SK-N-SH treated with all-trans-retinoic acid at 6 μM for 48 hours (cell line): Measurements from ENCODE around the gene TGM5.
"Not testable (repeated sequence)": the region's sequence is repeated elsewhere in the genome, so short reads cannot be mapped to it uniquely, and the experiment has no call there.

Experiments
- ATAC-seq: fragments of 200-7000 bp; cut with Tn5 transposase; 3 replicates; pipeline ENCODE4 v1.9.1; 2020; ENCODE audit warnings: mild to moderate bottlenecking, moderate library complexity
- ARNTL ChIP-seq: fragments of 450-650 bp; formaldehyde crosslinking; IDR thresholded peaks from 2 replicates; pipeline ENCODE4 v1.5.0; 2020; ENCODE audit warnings: low read depth, mild to moderate bottlenecking, moderate library complexity, borderline replicate concordance
- CREB5 ChIP-seq: fragments of 250-450 bp; sonication (Bioruptor Pico); IDR thresholded peaks from 2 replicates; pipeline ENCODE4 v1.5.1; 2020; ENCODE audit warnings: low read depth, mild to moderate bottlenecking, moderate library complexity
- CSRNP3 ChIP-seq: fragments of 250-450 bp; sonication (Bioruptor Pico); IDR thresholded peaks from 2 replicates; pipeline ENCODE4 v1.5.1; 2021; ENCODE audit warnings: mild to moderate bottlenecking, moderate library complexity
- ESRRG ChIP-seq: fragments of 250-450 bp; sonication (Bioruptor Pico); IDR thresholded peaks from 2 replicates; pipeline ENCODE4 v1.6.1; 2021; ENCODE audit warnings: mild to moderate bottlenecking
- GLIS3 ChIP-seq: fragments of 250-450 bp; sonication (Bioruptor Pico); IDR thresholded peaks from 2 replicates; pipeline ENCODE4 v1.5.0; 2020; ENCODE audit warnings: mild to moderate bottlenecking, moderate library complexity
- ISL1 ChIP-seq: fragments of 250-450 bp; sonication (Bioruptor Pico); IDR thresholded peaks from 2 replicates; pipeline ENCODE4 v2.1.2; 2022; ENCODE audit warnings: mild to moderate bottlenecking, moderate library complexity
- OSR1 ChIP-seq: fragments of 250-450 bp; sonication (Bioruptor Pico); IDR thresholded peaks from 2 replicates; pipeline ENCODE4 v1.8.0; 2022; ENCODE audit warnings: moderate library complexity, mild to moderate bottlenecking, inconsistent platforms
- PATZ1 ChIP-seq: fragments of 250-450 bp; sonication (Bioruptor Pico); IDR thresholded peaks from 2 replicates; pipeline ENCODE4 v1.8.0; 2020; ENCODE audit warnings: mild to moderate bottlenecking, moderate library complexity, borderline replicate concordance
- POU6F1 ChIP-seq: fragments of 250-450 bp; sonication (Bioruptor Pico); IDR thresholded peaks from 2 replicates; pipeline ENCODE4 v1.8.0; 2021; ENCODE audit warnings: low read depth, mild to moderate bottlenecking, moderate library complexity, borderline replicate concordance
- PPARA ChIP-seq: fragments of 250-450 bp; sonication (Bioruptor Pico); IDR thresholded peaks from 2 replicates; pipeline ENCODE4 v1.5.0; 2020; ENCODE audit warnings: mild to moderate bottlenecking, borderline replicate concordance
- RARB ChIP-seq: fragments of 250-450 bp; sonication (Bioruptor Pico); IDR thresholded peaks from 2 replicates; pipeline ENCODE4 v1.8.0; 2021; ENCODE audit warnings: mild to moderate bottlenecking, moderate library complexity
- TCF4 ChIP-seq: fragments of 250-450 bp; sonication (Bioruptor Pico); IDR thresholded peaks from 2 replicates; pipeline ENCODE4 v1.8.0; 2021; ENCODE audit warnings: mild to moderate bottlenecking, moderate library complexity, borderline replicate concordance
- TOX ChIP-seq: fragments of 250-450 bp; sonication (Bioruptor Pico); IDR thresholded peaks from 2 replicates; pipeline ENCODE4 v1.8.0; 2021; ENCODE audit warnings: mild to moderate bottlenecking, moderate library complexity, borderline replicate concordance
- TSHZ2 ChIP-seq: fragments of 250-450 bp; sonication (Bioruptor Pico); IDR thresholded peaks from 2 replicates; pipeline ENCODE4 v1.5.0; 2020; ENCODE audit warnings: mild to moderate bottlenecking, moderate library complexity
- ZC3H10 ChIP-seq: fragments of 250-450 bp; sonication (Bioruptor Pico); IDR thresholded peaks from 2 replicates; pipeline ENCODE4 v1.5.1; 2021; ENCODE audit warnings: mild to moderate bottlenecking, moderate library complexity
- ZFP3 ChIP-seq: fragments of 250-450 bp; sonication (Bioruptor Pico); IDR thresholded peaks from 2 replicates; pipeline ENCODE4 v1.5.0; 2020; ENCODE audit warnings: mild to moderate bottlenecking, moderate library complexity
- ZFP30 ChIP-seq: fragments of 450-650 bp; formaldehyde crosslinking; IDR thresholded peaks from 2 replicates; pipeline ENCODE4 v1.5.0; 2022; ENCODE audit warnings: mild to moderate bottlenecking, moderate library complexity
- ZNF565 ChIP-seq: fragments of 450-650 bp; formaldehyde crosslinking; conservative IDR thresholded peaks from 2 replicates; pipeline ENCODE4 v1.5.0; 2020; ENCODE audit warnings: low read depth, mild to moderate bottlenecking, moderate library complexity
- ZNF70 ChIP-seq: fragments of 450-650 bp; formaldehyde crosslinking; IDR thresholded peaks from 2 replicates; pipeline ENCODE4 v1.5.0; 2020; ENCODE audit warnings: mild to moderate bottlenecking, moderate library complexity
- ZNF8 ChIP-seq: fragments of 450-650 bp; formaldehyde crosslinking; IDR thresholded peaks from 2 replicates; pipeline ENCODE4 v1.5.0; 2020; ENCODE audit warnings: mild to moderate bottlenecking, moderate library complexity

The TGM5 gene

GRCh38 chr15:43199945-43200488, 66.7 kb downstream of the TGM5 start:
- ATAC-seq: no peak
- TF ChIP-seq CREB5 (CRISPR knock-in tag): no peak
- TF ChIP-seq ZNF70 (CRISPR knock-in tag): no peak
- no peak for TF ChIP-seq ISL1 (CRISPR knock-in tag)
- no peak for TF ChIP-seq PPARA (CRISPR knock-in tag)
- no peak for TF ChIP-seq OSR1
- TF ChIP-seq ZNF8 (CRISPR knock-in tag): no peak
- TF ChIP-seq ZNF565 (CRISPR knock-in tag): no peak

DNA sequence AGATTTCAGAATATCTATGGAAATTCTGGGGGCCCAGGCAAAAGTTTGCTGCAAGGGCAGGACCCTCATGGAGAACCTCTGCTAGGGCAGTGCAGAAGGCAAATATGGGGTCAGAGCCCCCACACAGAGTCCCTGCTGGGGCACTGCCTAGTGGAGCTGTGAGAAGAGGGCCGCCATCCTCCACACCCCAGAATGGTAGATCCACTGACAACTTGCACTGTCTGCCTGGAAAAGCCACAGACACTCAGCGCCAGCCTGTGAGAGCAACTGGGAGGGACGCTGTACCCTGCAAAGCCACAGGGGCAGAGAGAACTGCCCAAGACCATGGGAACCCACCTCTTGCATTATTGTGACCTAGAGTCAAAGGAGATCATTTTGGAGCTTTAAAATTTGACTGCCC, 67.7 kb downstream of the TGM5 start:
- TF ChIP-seq TCF4 (CRISPR knock-in tag): no peak
- no peak for TF ChIP-seq ESRRG (CRISPR knock-in tag)
- no peak for TF ChIP-seq ZFP3 (CRISPR knock-in tag)
- TF ChIP-seq ARNTL (CRISPR knock-in tag): no peak
- no peak for TF ChIP-seq ZFP30 (CRISPR knock-in tag)
- TF ChIP-seq TSHZ2 (CRISPR knock-in tag): no peak
- TF ChIP-seq GLIS3 (CRISPR knock-in tag): no peak
- TF ChIP-seq RARB (CRISPR knock-in tag): no peak
- no peak for TF ChIP-seq POU6F1 (CRISPR knock-in tag)
- no peak for TF ChIP-seq ZNF70 (CRISPR knock-in tag)
- no peak for TF ChIP-seq CSRNP3 (CRISPR knock-in tag)
- TF ChIP-seq PATZ1 (CRISPR knock-in tag): no peak
- TF ChIP-seq ZC3H10 (CRISPR knock-in tag): no peak
- no peak for TF ChIP-seq TOX (CRISPR knock-in tag)
- no peak for ATAC-seq

DNA sequence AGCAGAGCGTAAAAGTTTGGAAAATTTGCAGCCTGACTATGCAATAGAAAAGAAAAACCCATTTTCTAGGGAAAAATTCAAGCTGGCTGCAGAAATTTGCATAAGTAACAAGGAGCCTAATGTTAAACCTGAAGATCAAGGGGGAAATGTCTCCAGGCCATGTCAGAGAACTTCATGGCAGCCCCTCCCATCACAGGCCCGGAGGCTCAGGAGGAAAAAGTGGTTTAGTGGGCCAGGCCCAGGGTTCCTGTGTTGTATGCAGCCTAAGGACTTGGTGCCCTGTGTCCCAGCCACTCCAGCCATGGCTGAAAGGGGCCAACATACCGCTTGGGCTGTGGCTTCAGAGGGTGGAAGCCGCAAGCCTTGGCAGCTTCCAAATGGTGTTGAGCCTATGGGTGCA, 68.2 kb downstream of the TGM5 start:
- ATAC-seq: not testable (repeated sequence)

GRCh38 chr15:43197773-43198172, 69.0 kb downstream of the TGM5 start:
- ATAC-seq: not testable (repeated sequence)
